Keratinocyte (primary cell): ENCODE data around the gene CPNE7. TPM values are rescaled to one million over a fixed set of nuclear protein-coding genes. Genes with fewer than 3 reads are reported as not detected.

Source experiments
- DNase-seq: peaks from one replicate; pipeline ENCODE4 v3.0.0-alpha.2; 2011; ENCODE audit warnings: low read depth, missing footprints, low spot score
- FAIRE-seq: peaks from 2 replicates; lab custom pipeline; 2011; peaks lifted over from hg19 to GRCh38; lab: Jason Lieb, UNC
- H2AFZ ChIP-seq: 2 replicates; pipeline ENCODE4 v1.6.0; 2012; ENCODE audit warnings: low read length, control low read depth, inconsistent platforms; ENCODE audit not compliant: control insufficient read depth
- H3K27ac ChIP-seq: 2 replicates; pipeline ENCODE4 v1.5.1; 2011; ENCODE audit warnings: low read length; ENCODE audit not compliant: control insufficient read depth, insufficient read depth
- H3K27me3 ChIP-seq: 3 replicates; pipeline ENCODE4 v1.6.0; 2011; ENCODE audit warnings: low read length; ENCODE audit not compliant: control insufficient read depth, insufficient read depth; ENCODE audit errors: extremely low read depth
- H3K36me3 ChIP-seq, 2 experiments: 2 replicates in 1 of 2; 3 replicates in 1 of 2; pipeline ENCODE4 v1.5.1; 2011; ENCODE audit warnings: low read length in 2 of 2, mild to moderate bottlenecking in 1 of 2; ENCODE audit not compliant: control insufficient read depth in 2 of 2, insufficient read depth in 2 of 2; ENCODE audit errors: extremely low read depth in 1 of 2
- H3K4me1 ChIP-seq: 3 replicates; pipeline ENCODE4 v1.5.1; 2011; ENCODE audit warnings: low read length; ENCODE audit not compliant: control insufficient read depth, insufficient read depth; ENCODE audit errors: extremely low read depth
- H3K4me2 ChIP-seq: 3 replicates; pipeline ENCODE4 v1.6.0; 2011; ENCODE audit warnings: low read depth, low read length; ENCODE audit not compliant: control insufficient read depth, insufficient read depth; ENCODE audit errors: extremely low read depth
- H3K4me3 ChIP-seq, 3 experiments: fragments of 200-600 bp in 1 of 3; sonication (generic) in 1 of 3; 2 replicates in 2 of 3; 3 replicates in 1 of 3; pipeline ENCODE4 v1.5.1; 2011 to 2016; ENCODE audit warnings: low read length in 3 of 3, mild to moderate bottlenecking in 3 of 3, control low read depth in 2 of 3, inconsistent platforms in 1 of 3, low read depth in 1 of 3, mixed read lengths in 1 of 3, mixed run types in 1 of 3, moderate library complexity in 1 of 3; ENCODE audit not compliant: control insufficient read depth in 2 of 3, insufficient read depth in 2 of 3; ENCODE audit errors: extremely low read depth in 1 of 3
- H3K79me2 ChIP-seq: 2 replicates; pipeline ENCODE4 v1.6.0; 2012; ENCODE audit warnings: low read length; ENCODE audit not compliant: control insufficient read depth, insufficient read depth
- H3K9ac ChIP-seq: 3 replicates; pipeline ENCODE4 v1.6.0; 2011; ENCODE audit warnings: low read length; ENCODE audit not compliant: control insufficient read depth, insufficient read depth; ENCODE audit errors: extremely low read depth
- H3K9me1 ChIP-seq: 3 replicates; pipeline ENCODE4 v1.6.0; 2011; ENCODE audit warnings: low read length; ENCODE audit not compliant: control insufficient read depth, insufficient read depth; ENCODE audit errors: extremely low read depth
- H3K9me3 ChIP-seq: 2 replicates; pipeline ENCODE4 v1.5.1; 2012; ENCODE audit warnings: low read depth, low read length; ENCODE audit not compliant: control insufficient read depth
- H4K20me1 ChIP-seq: 3 replicates; pipeline ENCODE4 v1.6.0; 2011; ENCODE audit warnings: low read length; ENCODE audit not compliant: control insufficient read depth, insufficient read depth; ENCODE audit errors: extremely low read depth
- EZH2 ChIP-seq: IDR thresholded peaks from one replicate; pipeline ENCODE4 v1.6.1; 2012; ENCODE audit warnings: inconsistent platforms, mild to moderate bottlenecking, low read length, moderate library complexity
- dilution Hi-C: fragments of 300-500 bp; cut with MboI; formaldehyde crosslinking; loops from one replicate; pipeline ENCODE4 v1.7.0; 2020; ENCODE audit warnings: low sequenced_read_pairs; ENCODE audit not compliant: extremely low pct_ligation_motif_present
- polyA plus RNA-seq, 5 experiments: library from polyadenylated mRNA; depleted of rRNA in 3 of 5; stranded (reverse) in 3 of 5; stranded (forward) in 1 of 5; unstranded in 1 of 5; fragments of >200 nt; gene quantifications; 1 replicate in 1 of 5; 2 replicates in 3 of 5; 3 replicates in 1 of 5; pipeline versions ENCODE4 v1.2.1 to v1.2.3, GENCODE V29; 2011 to 2012; ENCODE audit warnings: missing spikeins in 2 of 5, low read depth in 1 of 5, low replicate concordance in 1 of 5
- TF ChIP-seq, protein P1 (sequence below), 3 experiments: IDR thresholded peaks in 1 of 3; conservative IDR thresholded peaks in 1 of 3; optimal IDR thresholded peaks in 1 of 3; 2 replicates in 2 of 3; 3 replicates in 1 of 3; pipeline versions ENCODE3 to v1.5.1; 2011; ENCODE audit warnings: low read length in 3 of 3, mild to moderate bottlenecking in 3 of 3, moderate library complexity in 2 of 3, control low read depth in 1 of 3, inconsistent platforms in 1 of 3; ENCODE audit not compliant: insufficient read depth in 2 of 3; ENCODE audit errors: extremely low read depth in 1 of 3

CPNE7 gene
- polyA plus RNA-seq, 1 donor (not counting 4 experiments of a cell fraction or from before 2014, with no cell fraction given), result 9.1 TPM

DNA sequence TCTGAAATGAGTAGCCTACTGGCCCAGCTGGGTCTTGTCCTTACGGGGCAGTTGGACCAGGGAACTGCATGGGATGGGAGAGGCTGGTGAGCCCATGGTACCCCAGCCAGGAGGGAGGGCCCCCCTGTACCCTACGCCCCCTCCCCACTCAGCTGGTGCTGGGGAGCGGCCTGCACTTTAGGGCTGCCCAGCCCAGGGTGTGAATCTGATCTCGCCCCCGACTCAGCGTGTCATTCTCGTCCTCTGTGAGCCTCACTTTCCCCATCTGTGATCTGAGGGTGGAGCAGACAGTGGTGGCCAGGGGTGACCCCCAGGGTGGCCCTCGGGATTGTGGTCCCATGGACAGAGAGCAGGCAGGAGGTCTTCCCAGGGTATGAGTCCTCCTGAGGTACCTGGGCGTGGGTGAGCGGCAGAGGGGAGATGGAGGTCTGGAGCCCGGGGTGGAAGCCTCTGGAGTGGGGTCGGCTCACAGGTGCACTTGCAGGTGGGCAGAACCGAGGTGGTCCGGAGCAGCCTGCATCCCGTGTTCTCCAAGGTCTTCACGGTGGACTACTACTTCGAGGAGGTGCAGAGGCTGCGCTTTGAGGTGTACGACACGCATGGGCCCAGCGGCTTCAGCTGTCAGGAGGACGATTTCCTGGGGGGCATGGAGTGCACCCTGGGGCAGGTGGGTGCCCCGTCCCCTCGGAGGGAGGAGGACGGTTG, 1.6 kb downstream of the CPNE7 start:
- TF ChIP-seq, protein P1, sequence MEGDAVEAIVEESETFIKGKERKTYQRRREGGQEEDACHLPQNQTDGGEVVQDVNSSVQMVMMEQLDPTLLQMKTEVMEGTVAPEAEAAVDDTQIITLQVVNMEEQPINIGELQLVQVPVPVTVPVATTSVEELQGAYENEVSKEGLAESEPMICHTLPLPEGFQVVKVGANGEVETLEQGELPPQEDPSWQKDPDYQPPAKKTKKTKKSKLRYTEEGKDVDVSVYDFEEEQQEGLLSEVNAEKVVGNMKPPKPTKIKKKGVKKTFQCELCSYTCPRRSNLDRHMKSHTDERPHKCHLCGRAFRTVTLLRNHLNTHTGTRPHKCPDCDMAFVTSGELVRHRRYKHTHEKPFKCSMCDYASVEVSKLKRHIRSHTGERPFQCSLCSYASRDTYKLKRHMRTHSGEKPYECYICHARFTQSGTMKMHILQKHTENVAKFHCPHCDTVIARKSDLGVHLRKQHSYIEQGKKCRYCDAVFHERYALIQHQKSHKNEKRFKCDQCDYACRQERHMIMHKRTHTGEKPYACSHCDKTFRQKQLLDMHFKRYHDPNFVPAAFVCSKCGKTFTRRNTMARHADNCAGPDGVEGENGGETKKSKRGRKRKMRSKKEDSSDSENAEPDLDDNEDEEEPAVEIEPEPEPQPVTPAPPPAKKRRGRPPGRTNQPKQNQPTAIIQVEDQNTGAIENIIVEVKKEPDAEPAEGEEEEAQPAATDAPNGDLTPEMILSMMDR (optimal IDR thresholded peaks at IDR 0.05 in 1 of 3, IDR thresholded peaks at IDR 0.05 in 1 of 3, conservative IDR thresholded peaks at IDR 0.05 in 1 of 3; ENCODE audit: extremely low read depth in 1 of 3, insufficient read depth in 2 of 3, low read length in 3 of 3), result no peak
- no peak for TF ChIP-seq EZH2
- FAIRE-seq (no peak), DNase-seq (no peak)
- no peaks in the 10 kb centered on the region for H4K20me1 ChIP-seq
- H3K27ac ChIP-seq, result no peak overlapping the region
- no peak overlapping the region for H3K9ac ChIP-seq
- peaks cover 13% of the 10 kb centered on the region for H3K4me1 ChIP-seq
- peaks cover 2% of the 10 kb centered on the region for H3K9me1 ChIP-seq
- dilution Hi-C loops, result no loop called here
- no peak overlapping the region for H2AFZ ChIP-seq
- no peaks in the 10 kb centered on the region for H3K9me3 ChIP-seq
- H3K27me3 ChIP-seq, result peaks cover 7% of the 10 kb centered on the region
- H3K36me3 ChIP-seq, result peaks cover 0 to 2% of the 10 kb centered on the region in 2 experiments
- no peaks in the 10 kb centered on the region for H3K79me2 ChIP-seq
- no peak overlapping the region for H3K4me2 ChIP-seq
- no peak overlapping the region for H3K4me3 ChIP-seq

DNA sequence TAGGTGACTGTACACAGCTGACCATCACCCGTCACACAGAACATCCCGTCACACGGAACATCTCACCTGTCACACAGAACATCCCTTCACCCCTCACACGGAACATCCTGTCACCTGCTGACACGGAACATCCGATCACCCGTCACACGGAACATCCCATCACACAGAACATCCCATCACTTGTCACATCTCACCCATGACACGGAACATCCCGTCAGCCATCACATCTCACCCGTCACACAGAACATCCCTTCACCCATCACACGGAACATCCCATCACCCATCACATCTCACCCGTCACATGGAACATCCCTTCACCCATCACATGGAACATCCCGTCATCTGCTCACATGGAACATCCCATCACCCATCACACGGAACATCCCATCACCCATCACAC, 3.8 kb downstream of the CPNE7 start:
- H2AFZ ChIP-seq, result no peak overlapping the region
- peaks cover 0 to 2% of the 10 kb centered on the region in 2 experiments for H3K36me3 ChIP-seq
- dilution Hi-C loops, result no loop called here
- H3K79me2 ChIP-seq, result no peaks in the 10 kb centered on the region
- no peaks in the 10 kb centered on the region for H4K20me1 ChIP-seq
- peaks cover 2% of the 10 kb centered on the region for H3K9me1 ChIP-seq
- H3K27me3 ChIP-seq, result peaks cover 7% of the 10 kb centered on the region
- H3K9me3 ChIP-seq, result no peaks in the 10 kb centered on the region
- H3K4me2 ChIP-seq, result no peak overlapping the region
- DNase-seq, result no peak
- FAIRE-seq, result no peak
- H3K4me1 ChIP-seq, result peaks cover 18% of the 10 kb centered on the region
- no peak overlapping the region for H3K9ac ChIP-seq
- no peak overlapping the region for H3K4me3 ChIP-seq
- no peak overlapping the region for H3K27ac ChIP-seq
- TF ChIP-seq, protein P1 (optimal IDR thresholded peaks at IDR 0.05 in 1 of 3, IDR thresholded peaks at IDR 0.05 in 1 of 3, conservative IDR thresholded peaks at IDR 0.05 in 1 of 3; ENCODE audit: extremely low read depth in 1 of 3, insufficient read depth in 2 of 3, low read length in 3 of 3), result no peak
- TF ChIP-seq EZH2, result no peak
